ENCODE data around the gene FITM2.
"Not testable (repeated sequence)": the region's sequence is repeated elsewhere in the genome, so short reads cannot be mapped to it uniquely, and the experiment has no call there.

FITM2 gene

DNA sequence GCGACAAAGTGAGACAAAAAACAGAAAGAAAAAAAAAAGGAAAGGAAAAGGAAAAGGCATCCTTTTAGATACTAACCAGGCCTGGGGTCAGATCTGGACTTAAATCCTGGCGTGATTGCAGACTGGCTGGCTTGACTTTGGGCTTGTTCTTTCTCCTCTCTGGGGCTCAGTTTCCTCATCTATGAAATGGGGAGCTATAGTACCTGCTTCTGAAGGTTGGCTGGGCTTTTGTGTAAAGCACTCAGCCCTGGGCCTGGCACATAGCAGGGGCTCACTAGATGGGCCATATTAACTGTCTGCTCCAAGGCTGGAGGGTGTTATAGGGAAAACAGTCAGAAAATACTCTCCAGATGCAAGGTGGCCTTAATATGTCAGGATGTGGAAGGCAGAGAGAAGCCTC is 24.7 kb upstream of the FITM2 start:
- DNase-seq = no peak
- intact Hi-C loops (cut with DNase I) = no loop called here

DNA sequence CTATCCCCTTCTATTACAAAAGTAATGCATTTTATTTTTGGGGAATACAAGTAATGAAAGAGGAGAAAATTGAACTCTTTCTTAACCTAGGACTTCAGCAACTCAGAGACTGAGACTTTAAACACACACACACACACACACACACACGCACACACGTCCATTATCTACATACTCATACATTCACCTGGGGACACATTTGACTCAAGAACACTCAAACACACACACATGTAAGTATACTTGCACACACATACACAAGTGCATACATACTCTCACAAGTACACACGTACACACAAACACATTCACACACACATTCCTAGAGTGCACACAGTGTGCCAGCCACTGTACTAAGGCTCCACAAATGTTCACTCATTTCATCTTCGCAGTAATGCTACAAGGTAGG is 23.7 kb upstream of the FITM2 start:
- intact Hi-C loops (cut with DNase I) = no loop called here
- DNase-seq = no peak

DNA sequence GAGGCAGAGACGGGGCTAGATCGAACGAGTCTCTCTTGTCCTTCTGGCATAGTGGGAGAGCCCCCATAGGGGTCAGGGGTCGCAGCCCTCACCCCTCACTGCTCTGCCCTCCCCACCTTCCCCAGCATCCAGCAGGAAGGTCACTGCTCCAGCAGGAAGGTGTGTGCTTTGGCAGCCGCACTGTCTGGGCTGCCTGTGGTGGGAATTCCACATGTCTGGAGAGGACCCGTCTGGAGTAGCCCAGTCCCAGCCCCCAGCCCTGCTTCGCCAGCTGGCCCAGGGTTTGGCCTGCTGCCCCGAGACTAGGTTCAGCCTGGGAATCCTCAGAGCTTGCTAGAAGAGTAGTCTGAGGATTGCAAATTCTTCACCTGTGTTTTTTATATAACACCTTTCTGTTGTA is 23.3 kb upstream of the FITM2 start:
- DNase-seq = no peak
- intact Hi-C loops (cut with DNase I) = no loop called here

DNA sequence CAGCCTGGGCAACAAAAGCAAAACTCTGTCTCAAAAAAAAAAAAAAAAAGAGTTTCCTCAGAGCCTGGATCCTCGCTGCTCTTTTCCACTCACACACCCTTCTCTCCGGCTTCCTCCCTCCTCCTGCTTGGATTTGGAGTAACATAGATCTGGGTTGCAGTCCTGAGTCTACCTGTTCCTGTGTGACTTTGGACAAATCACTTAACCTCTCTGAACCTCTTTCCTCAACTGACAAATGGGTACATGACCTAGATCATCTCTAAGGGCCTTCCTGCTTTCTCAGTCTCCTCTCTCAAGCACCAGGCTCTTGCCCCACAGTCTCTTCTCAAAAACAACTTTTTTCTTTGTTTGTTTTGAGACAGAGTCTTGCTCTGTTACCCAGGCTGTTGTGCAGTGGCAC is 20.2 kb upstream of the FITM2 start:
- no peak for DNase-seq
- intact Hi-C loops (cut with DNase I) = no loop called here

DNA sequence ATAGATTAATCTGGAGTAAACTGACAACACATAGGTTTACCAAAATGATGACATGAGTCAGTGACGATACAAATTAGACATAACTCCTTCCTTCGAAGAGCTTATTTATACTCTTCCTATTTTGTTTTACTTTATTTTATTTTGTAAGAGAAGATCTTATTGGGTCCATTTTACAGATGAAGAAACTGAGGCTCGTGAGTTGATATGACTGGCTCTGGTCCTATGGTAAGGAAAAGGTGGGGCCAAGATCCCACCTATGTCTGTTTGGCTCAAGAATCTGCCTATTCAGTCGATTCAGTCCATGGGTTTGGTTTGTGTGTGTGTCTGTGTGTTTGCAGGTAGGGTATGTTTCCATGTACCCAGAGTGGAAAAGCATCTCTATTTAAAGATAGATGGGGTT is 17.4 kb upstream of the FITM2 start:
- DNase-seq = no peak
- intact Hi-C loops (cut with DNase I) = no loop called here

DNA sequence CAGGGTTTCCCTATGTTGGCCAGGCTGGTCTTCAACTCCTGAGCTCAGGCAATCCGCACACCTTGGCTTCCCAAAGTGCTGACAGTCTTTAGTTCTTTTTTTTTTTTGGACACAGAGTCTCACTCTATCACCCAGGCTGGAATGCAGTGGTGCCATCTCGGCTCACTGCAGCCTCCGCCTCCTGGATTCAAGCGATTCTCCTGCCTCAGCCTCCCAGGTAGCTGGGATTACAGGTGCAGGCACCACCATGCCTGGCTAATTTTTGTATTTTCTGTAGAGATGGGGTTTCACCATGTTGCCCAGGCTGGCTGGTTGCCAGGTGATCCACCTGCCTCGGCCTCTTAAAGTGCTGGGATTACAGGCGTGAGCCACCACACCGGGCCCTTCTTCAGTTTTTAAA is 16.7 kb upstream of the FITM2 start:
- intact Hi-C loops (cut with DNase I) = not testable (repeated sequence)

DNA sequence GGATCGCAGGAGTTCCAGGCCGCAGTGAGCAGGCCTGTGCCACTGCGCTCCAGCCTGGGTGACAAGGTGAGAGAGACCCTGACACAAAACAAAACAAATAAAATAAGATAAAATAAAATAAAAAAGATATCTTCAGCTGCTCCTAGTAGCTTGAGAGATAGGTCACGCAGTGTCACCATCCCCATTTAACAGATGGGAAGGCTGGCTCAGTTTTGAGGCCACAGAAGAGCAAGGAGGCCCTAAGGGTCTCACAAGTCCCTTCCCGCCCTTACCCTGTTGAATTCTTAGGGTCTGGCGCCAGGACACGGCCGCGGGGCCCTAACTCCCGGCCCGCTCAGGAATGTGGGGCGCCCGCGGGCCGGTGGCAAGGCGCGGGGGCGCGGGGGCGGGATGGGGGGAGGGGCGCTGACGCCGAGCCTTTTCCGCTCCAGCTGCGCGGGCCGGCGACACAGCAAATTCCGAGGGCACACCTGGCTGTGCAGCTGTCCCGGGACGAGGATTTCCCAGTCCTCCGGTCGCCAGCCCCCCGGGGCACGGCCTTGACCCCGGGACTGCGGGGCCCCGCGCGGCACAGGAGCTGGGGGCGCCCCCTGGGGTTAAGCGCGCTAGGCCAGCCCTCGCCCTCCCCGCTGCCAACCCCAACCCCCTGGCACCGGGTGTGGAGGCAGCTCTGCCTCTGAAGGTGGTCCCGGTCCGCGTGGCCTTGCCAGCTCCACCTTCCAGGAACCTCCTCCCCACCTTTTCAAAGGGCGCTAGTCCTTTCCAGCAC is 15.6 kb upstream of the FITM2 start:
- intact Hi-C loops (cut with DNase I) = no loop called here
- DNase-seq = no peak

More for the DNA sequence above, 16.7 kb upstream of the FITM2 start:
- not testable (repeated sequence) for DNase-seq

DNA sequence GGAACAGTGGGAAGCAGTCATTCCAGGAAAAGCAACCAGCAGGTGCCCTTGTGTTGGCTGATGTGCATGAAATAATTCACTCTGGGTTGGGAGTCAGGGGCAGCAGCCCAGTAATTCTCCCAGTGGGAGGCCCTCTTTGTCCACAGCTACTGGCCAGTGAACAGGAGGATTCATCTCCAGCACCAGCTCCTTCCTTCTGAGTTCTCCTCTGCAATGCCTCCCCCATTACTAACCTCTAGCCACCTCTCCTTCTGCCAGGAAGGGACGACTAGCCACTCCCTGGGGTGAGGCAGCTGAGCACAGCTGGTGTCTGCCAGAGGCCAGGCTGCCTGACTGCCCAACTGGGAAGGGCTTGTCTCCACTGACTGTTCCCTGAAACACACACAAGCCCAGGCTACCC is 13.3 kb upstream of the FITM2 start:
- intact Hi-C loops (cut with DNase I) = no loop called here
- DNase-seq = no peak

DNA sequence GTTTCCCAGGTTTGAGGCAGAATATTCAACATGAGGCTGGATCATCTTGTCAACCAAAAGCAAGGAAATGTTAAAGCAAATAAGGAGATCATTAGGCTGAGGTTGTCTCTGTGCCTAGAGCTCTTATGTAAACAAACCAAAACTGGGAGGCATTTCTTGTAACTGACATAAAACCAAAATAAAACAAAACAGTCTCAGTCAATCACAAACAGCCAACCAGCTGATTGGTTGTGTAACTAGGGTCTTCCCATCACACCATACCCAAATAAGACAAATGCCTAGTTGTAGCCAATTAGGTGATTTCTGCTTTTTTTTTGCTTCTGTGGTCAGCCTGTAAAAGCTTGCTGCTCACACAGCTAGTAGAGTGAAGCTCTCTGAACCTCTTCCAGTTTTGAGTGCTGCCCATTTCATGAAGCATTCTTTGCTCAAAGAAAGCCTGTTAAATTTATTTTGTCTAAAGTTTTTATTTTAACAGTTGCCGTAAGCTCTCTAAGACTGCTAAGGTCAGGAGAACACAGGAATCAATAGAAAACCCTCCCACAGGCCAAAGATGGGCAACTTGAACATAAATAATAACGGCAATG is 8.9 kb upstream of the FITM2 start:
- intact Hi-C loops (cut with DNase I) = no loop called here
- no peak for DNase-seq

DNA sequence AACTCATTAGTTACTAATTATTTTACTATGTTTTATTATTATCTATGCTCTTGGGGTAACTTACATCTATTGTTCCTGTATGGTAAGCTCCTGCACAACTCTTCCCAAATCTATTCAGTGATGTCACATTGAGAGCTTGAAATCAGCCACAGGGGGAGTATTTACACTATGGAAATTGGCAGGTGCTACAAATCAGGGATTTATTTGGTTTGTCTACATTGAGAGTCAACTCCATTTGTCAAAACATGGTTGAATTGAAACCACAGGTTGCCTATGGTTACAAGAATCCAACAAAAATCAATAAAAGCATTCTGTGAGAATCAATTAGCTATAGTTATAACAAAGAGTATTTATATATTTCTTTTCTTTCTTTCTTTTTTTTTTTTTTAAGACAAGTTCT is 3.9 kb upstream of the FITM2 start:
- intact Hi-C loops (cut with DNase I) = no loop called here
- DNase-seq = no peak

DNA sequence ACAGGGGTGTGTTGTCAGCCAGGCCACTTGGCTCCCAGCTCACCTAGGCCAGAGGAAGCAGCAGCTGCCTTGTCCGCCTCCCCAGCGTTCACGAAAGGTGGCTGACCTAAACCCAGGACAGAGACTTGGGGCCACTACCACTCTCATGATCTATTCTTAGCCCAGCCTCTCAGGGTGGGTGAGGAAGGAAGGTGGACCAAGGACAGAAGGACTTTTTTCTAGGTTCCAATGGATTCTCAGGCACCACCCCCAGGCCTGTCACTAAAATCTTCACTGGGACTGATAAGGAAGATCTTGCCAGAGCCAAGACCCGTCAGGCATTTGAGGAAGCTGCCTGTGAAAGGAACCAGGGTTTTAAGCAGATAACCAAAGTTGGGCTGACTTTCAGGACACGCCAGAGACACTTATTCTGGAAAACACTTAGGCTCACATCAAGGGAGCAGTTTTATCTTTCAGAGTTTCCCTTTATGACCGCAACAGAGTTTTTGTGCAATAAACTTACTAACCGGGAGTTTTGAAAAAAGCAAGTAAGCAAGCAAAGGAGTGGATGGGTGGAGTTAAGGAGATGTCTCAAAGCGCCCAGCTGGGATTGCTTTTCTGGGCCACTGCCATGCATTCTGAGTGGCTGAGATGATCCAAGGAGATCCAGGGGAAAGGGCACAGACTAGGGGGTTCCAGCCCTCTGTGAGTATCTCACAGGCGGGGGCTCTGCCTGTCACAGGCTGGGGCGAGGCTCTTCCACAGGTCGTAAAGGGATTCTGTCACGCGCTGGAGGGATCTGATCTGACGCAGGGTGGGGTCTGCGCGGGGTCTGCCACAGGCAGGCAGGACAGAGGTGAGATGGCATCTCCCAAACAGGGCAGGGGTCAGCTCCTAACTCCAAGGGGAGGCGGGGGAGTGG is 989 bp downstream of the FITM2 start:
- peak in 3 of 42 donors; percentile 6 to 43 (median 7) for DNase-seq
- intact Hi-C loops (cut with DNase I) = loop anchor here (2.0 kb wide), 1 partner anchor 99 kb away; the partner anchor contains the start of gene OSER1

DNA sequence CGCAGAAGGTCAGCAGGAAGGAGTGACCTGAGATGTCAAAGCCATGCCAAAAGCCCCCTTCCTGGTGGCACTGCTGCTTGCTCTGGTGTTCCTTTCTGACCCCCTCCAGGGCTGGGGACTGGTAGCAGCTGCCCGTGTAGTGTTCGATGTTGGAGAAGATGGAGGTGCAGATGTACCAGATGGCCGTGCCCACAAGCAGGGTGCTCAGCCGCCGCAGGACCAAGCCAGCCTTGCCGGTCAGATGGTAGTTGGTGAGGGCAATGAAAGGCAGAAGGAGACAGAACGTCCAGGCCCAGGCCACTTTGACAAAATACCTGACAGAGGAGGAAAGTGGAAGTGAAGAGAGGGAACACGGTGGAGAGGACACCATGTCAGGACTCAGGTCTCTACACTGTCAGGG is 4.1 kb downstream of the FITM2 start:
- peak in 1 of 42 donors; percentile 12 for DNase-seq
- intact Hi-C loops (cut with DNase I) = no loop called here

DNA sequence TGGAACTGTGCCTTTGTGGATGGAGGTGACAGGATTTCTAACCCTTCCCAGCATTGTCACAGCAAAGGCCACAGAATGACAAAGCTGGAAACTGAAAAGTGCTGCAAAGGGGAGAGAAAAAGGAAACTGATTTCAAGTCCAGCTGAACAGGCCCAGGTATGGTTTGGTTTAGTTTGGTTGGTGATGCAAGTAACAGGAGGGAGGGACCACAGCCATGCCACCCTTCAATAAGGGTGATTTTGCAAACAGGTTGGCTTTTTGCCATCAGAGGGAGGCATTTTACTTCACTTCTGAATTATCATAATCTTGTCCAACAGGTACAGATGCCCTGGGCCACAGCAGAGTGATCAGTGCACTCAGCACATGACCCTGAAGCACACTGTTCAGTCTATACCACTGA is 6.6 kb downstream of the FITM2 start:
- DNase-seq = no peak
- intact Hi-C loops (cut with DNase I) = no loop called here

DNA sequence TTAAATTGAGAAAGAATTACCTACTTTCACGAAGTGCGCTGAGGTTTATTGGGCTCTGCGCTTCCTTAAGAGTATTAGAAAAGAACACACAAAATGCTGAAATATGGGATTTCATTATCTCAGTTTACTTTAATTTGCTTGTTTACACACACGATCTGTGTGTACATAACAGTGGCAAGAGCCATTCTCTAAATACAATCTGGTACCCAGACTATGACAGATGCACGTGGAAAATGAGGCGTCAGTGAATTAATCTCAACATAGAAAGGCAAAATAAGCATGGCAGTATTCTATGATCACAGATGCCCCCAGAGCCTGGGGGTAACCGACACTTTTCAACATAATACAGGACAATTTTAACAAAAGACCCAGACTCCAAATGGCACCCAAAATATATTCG is 8.3 kb downstream of the FITM2 start:
- intact Hi-C loops (cut with DNase I) = no loop called here

DNA sequence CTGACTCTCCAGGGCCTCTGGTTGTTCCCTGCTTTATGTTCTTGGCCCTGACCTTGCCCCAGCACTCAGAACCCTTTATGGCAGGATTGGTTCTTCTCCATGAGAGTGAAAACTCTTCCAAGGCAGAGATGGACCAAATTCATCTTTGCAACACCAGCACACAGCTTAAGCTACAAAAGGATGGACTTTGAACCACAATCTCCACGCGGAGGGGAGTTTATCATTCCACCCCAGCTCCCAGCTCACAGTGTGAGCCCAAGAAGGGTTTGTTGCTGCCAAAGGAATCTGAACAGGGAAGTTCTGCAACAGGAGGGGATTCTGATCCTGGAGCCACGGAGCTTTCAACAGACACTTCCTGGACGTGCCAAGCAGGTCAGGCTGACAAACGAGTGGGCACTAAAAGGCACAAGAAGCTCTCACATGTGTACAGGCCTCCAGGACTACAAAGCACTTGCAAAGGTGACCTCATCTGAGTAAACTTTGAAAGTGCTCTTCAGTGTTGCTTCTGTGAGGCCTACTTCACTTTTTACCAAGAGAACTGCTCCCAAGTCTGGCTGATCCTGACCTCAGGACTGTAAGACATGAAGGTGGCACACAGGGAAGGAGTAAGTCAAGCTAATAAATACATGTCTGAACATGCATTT is 8.9 kb downstream of the FITM2 start:
- no peak for DNase-seq
- intact Hi-C loops (cut with DNase I) = no loop called here

More for the DNA sequence above, 8.3 kb downstream of the FITM2 start:
- DNase-seq = no peak

DNA sequence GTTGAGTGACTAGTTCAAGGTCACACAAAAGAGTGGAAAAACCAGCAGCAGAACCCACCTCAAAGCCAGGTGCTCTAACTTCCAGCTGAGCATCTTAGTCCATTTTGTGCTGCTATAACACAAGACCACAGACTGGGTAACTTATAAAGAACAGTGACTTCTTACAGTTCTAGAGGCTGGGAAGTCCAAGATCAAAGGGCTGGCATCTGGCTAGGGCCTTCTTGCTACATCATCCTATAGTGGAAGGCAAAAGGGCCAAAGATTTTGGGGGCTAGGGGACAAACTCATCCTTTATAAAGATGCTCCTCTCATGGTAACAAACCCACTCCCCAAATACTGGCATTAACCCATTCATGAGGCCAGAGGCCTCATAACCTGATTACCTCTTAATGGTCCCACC is 9.7 kb downstream of the FITM2 start:
- no peak for DNase-seq
- intact Hi-C loops (cut with DNase I) = no loop called here

DNA sequence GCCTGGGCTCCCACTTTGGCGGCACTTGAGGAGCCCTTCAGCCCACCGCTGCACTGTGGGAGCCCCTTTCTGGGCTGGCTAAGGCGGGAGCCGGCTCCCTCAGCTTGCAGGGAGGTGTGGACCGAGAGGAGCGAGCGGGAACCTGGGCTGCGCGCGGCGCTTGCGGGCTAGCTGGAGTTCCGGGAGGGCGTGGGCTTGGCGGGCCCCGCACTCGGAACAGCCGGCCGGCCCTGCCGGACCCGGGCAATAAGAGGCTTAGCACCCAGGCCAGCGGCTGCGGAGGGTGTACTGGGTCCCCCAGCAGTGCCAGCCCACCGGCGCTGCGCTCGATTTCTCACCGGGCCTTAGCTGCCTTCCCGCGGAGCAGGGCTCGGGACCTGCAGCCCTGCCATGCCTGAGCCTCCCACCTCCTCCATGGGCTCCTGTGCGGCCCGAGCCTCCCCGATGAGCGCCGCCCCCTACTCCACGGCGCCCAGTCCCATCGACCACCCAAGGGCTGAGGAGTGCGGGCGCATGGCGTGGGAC is 11.9 kb downstream of the FITM2 start:
- intact Hi-C loops (cut with DNase I); DNase-seq: not testable (repeated sequence)

DNA sequence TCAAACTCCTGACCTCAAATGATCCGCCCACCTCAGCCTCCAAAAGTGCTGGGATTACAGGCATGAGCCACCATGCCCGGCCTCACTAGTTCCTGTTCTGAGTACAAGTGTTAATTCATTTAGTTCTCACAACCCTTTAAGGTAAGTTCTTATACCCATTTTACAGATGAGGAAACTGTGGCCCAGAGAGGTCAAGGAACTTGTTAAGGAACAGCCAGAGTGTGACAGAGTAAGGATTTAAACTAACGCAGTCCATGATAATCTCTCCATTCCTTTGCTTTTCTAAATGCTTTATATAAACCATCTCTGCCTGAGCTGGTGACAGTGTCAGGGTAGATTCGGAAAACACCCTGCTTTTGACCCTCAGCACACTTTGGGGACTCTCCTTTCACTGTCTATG is 13.3 kb downstream of the FITM2 start:
- DNase-seq = no peak
- intact Hi-C loops (cut with DNase I) = no loop called here

DNA sequence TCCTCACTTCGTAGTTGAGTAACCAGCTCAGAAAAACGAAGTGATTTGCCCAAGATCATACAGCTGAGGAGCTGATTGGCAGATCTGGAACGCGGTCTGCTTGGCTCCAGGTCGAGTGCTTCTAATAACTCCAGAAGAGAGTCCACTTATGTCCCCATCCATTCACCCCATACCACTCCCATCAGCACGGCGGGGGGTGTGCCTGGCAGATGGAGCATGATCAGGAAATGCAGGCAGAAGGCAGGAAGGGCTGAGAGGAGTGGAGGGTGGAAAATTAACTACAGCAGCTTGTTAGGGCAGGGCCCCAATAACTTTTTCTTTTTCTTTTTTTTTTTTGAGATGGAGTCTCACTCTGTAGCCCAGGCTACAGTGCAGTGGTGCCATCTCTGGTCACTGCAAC is 15.0 kb downstream of the FITM2 start:
- intact Hi-C loops (cut with DNase I) = no loop called here
- DNase-seq = no peak

Measured in head of caudate nucleus (tissue), 42 donors.